A673 (cell line): ENCODE data around the gene TRMT112.

Source experiments
- CTCF ChIP-seq: fragments of 300-800, 200-600 bp; sonication (generic); conservative IDR thresholded peaks from 2 replicates; pipeline ENCODE4 v1.5.1; 2017; ENCODE audit warnings: low read depth, mild to moderate bottlenecking, antibody characterized with exemption, low read length, moderate library complexity, mixed read lengths
- EZH2 ChIP-seq: fragments of 200-600 bp; sonication (generic); IDR thresholded peaks from 2 replicates; pipeline ENCODE4 v1.6.1; 2017; ENCODE audit warnings: borderline replicate concordance, low read depth, mild to moderate bottlenecking, mixed read lengths, antibody characterized with exemption, low read length; ENCODE audit not compliant: poor library complexity, severe bottlenecking

DNA sequence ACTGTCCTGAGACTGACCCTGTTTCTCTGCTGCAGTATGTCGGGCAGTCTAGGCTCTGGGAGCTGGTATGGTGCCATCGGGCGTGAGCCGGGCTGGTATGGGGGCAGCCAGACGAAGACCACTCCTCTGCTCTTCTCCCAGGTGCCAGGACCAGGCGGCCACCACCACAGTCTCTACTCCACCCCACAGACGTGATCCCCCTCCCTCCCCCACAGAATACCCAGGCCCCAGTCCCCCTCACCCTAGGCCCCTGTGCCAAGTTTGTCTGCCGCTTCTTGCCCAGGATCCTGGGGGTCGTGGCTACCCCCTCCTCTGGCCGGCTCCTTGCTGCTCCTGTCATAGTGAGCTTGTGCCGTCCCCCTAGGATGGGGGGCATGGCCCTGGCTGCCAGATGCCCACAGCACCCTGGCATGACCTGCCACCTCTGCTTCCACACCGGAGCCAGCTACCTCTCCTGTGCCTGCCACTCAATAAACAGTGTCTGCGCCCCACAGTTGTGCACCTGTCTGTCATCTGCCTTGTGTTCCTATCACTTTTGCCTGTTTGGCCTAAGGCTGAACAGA, 28.3 kb downstream of the TRMT112 start:
- no peak for TF ChIP-seq CTCF
- TF ChIP-seq EZH2, result no peak
